ENCODE results near the gene SNTB2. TPM values are rescaled to one million over a fixed set of nuclear protein-coding genes. Genes with fewer than 3 reads are reported as not detected.

The SNTB2 gene
- total and polyA plus RNA-seq, 2 of the 13 experiments (the other 11 are each of a cell fraction or from before 2014, with no cell fraction given): 11.5 to 19.2 TPM

DNA sequence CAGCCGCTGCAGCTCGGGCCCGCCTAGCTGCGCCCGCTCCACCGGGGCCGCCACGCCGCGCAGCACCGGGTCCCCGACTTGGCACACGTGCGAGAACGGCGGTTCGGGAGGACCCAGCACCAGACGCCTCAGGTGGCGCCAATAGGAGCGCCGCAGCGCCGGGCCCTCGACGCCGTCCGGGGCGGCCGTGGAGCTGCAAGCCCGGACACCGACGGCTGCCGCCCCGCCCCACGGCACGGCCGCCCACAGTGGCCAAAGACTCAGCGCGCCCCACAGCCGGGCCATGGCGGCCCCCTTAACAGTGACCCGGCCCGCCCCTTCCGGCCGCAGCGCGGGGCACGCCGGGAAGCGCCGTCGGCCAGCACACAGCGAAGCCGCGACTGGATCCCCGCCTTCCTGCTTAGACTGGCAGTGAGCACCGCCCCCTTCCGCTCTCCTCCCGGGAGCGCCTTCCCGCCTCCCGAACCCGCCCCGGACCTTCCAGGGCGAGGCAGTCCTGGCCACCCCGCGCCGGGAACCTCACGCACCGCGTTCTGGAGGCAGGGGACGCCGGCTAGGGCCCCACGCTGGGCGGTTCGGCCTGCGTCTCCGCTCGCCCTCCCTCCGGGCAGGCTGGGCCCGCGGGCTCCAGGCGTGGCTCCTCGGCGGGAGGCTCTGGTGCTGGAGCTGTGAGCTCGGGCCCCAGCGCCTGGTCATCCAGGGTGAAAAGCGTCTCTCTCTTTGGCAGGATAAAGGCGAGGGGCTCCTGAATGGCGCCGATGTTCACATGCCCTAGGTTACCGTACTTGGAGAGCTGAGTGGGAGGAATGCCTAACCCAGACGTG, 143.5 kb downstream of the SNTB2 start, which contains the start of gene PDF (continued):
- TF ChIP-seq FOXK1 (CRISPR knock-in tag; IDR thresholded peaks at IDR 0.05; ENCODE audit: borderline replicate concordance, low read depth) (peak; percentile 52; the same call in 1 of the 2 replicates), HOXA9 (CRISPR knock-in tag; IDR thresholded peaks at IDR 0.05; ENCODE audit: borderline replicate concordance) (peak; percentile 70), ZFP90 (CRISPR knock-in tag; IDR thresholded peaks at IDR 0.05; ENCODE audit: borderline replicate concordance) (peak; percentile 92), XRCC5 (optimal IDR thresholded peaks at IDR 0.05; ENCODE audit: low read length) (peak; percentile 88), ZNF235 (CRISPR knock-in tag; IDR thresholded peaks at IDR 0.05; ENCODE audit: borderline replicate concordance) (peak; percentile 93), MIXL1 (CRISPR knock-in tag; IDR thresholded peaks at IDR 0.05) (peak; percentile 80; the same call in 1 of the 2 replicates), EEA1 (CRISPR knock-in tag; IDR thresholded peaks at IDR 0.05; ENCODE audit: borderline replicate concordance) (peak; percentile 81; the same call in 1 of the 2 replicates), ZNF543 (CRISPR knock-in tag; IDR thresholded peaks at IDR 0.05) (peak; percentile 84; the same call in 1 of the 2 replicates), DMAP1 (CRISPR knock-in tag; IDR thresholded peaks at IDR 0.05) (peak; percentile 90), SPEN (CRISPR knock-in tag; IDR thresholded peaks at IDR 0.05; ENCODE audit: low read depth) (peak; percentile 93), ZNF780A (CRISPR knock-in tag; IDR thresholded peaks at IDR 0.05) (peak; percentile 80; the same call in 1 of the 2 replicates), ZNF547 (CRISPR knock-in tag; IDR thresholded peaks at IDR 0.05) (peak; percentile 85), MEF2D (CRISPR knock-in tag; IDR thresholded peaks at IDR 0.05) (peak; percentile 49; the same call in 1 of the 2 replicates), NFATC3 (CRISPR knock-in tag; IDR thresholded peaks at IDR 0.05) (peak; percentile 48; the same call in 1 of the 2 replicates), ZBTB7B (CRISPR knock-in tag; IDR thresholded peaks at IDR 0.05) (peak; percentile 39; the same call in 1 of the 2 replicates)
- TF ChIP-seq, protein P1, sequence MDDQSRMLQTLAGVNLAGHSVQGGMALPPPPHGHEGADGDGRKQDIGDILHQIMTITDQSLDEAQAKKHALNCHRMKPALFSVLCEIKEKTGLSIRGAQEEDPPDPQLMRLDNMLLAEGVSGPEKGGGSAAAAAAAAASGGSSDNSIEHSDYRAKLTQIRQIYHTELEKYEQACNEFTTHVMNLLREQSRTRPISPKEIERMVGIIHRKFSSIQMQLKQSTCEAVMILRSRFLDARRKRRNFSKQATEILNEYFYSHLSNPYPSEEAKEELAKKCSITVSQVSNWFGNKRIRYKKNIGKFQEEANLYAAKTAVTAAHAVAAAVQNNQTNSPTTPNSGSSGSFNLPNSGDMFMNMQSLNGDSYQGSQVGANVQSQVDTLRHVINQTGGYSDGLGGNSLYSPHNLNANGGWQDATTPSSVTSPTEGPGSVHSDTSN (CRISPR knock-in tag; IDR thresholded peaks at IDR 0.05; ENCODE audit: borderline replicate concordance): no peak
- TF ChIP-seq, protein P2, sequence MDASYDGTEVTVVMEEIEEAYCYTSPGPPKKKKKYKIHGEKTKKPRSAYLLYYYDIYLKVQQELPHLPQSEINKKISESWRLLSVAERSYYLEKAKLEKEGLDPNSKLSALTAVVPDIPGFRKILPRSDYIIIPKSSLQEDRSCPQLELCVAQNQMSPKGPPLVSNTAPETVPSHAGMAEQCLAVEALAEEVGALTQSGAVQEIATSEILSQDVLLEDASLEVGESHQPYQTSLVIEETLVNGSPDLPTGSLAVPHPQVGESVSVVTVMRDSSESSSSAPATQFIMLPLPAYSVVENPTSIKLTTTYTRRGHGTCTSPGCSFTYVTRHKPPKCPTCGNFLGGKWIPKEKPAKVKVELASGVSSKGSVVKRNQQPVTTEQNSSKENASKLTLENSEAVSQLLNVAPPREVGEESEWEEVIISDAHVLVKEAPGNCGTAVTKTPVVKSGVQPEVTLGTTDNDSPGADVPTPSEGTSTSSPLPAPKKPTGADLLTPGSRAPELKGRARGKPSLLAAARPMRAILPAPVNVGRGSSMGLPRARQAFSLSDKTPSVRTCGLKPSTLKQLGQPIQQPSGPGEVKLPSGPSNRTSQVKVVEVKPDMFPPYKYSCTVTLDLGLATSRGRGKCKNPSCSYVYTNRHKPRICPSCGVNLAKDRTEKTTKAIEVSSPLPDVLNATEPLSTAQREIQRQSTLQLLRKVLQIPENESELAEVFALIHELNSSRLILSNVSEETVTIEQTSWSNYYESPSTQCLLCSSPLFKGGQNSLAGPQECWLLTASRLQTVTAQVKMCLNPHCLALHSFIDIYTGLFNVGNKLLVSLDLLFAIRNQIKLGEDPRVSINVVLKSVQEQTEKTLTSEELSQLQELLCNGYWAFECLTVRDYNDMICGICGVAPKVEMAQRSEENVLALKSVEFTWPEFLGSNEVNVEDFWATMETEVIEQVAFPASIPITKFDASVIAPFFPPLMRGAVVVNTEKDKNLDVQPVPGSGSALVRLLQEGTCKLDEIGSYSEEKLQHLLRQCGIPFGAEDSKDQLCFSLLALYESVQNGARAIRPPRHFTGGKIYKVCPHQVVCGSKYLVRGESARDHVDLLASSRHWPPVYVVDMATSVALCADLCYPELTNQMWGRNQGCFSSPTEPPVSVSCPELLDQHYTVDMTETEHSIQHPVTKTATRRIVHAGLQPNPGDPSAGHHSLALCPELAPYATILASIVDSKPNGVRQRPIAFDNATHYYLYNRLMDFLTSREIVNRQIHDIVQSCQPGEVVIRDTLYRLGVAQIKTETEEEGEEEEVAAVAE (CRISPR knock-in tag; IDR thresholded peaks at IDR 0.05; ENCODE audit: borderline replicate concordance): no peak; the same call in 1 of the 2 replicates
- TF ChIP-seq, protein P3, sequence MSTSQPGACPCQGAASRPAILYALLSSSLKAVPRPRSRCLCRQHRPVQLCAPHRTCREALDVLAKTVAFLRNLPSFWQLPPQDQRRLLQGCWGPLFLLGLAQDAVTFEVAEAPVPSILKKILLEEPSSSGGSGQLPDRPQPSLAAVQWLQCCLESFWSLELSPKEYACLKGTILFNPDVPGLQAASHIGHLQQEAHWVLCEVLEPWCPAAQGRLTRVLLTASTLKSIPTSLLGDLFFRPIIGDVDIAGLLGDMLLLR (CRISPR knock-in tag; IDR thresholded peaks at IDR 0.05): peak; percentile 66; the same call in 1 of the 2 replicates
- TF ChIP-seq, protein P4, sequence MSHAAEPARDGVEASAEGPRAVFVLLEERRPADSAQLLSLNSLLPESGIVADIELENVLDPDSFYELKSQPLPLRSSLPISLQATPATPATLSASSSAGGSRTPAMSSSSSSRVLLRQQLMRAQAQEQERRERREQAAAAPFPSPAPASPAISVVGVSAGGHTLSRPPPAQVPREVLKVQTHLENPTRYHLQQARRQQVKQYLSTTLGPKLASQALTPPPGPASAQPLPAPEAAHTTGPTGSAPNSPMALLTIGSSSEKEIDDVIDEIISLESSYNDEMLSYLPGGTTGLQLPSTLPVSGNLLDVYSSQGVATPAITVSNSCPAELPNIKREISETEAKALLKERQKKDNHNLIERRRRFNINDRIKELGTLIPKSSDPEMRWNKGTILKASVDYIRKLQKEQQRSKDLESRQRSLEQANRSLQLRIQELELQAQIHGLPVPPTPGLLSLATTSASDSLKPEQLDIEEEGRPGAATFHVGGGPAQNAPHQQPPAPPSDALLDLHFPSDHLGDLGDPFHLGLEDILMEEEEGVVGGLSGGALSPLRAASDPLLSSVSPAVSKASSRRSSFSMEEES (CRISPR knock-in tag; IDR thresholded peaks at IDR 0.05): peak; percentile 60
- TF ChIP-seq, protein P5, sequence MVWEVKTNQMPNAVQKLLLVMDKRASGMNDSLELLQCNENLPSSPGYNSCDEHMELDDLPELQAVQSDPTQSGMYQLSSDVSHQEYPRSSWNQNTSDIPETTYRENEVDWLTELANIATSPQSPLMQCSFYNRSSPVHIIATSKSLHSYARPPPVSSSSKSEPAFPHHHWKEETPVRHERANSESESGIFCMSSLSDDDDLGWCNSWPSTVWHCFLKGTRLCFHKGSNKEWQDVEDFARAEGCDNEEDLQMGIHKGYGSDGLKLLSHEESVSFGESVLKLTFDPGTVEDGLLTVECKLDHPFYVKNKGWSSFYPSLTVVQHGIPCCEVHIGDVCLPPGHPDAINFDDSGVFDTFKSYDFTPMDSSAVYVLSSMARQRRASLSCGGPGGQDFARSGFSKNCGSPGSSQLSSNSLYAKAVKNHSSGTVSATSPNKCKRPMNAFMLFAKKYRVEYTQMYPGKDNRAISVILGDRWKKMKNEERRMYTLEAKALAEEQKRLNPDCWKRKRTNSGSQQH (CRISPR knock-in tag; IDR thresholded peaks at IDR 0.05; ENCODE audit: low read depth): 0 out of 2 replicates have a peak, but pooled peaks have one; percentile 19
